HepG2 (cell line): ENCODE results near the gene CRADD. TPM values are rescaled to one million over a fixed set of nuclear protein-coding genes. Genes with fewer than 3 reads are reported as not detected.

Experiments used
- AGO2 ChIP-seq: fragments of 200-400 bp; formaldehyde crosslinking; optimal IDR thresholded peaks from 2 replicates; pipeline ENCODE3; 2017; ENCODE audit warnings: mild to moderate bottlenecking, low read depth, low read length, moderate library complexity
- ATF5 ChIP-seq: sonication (generic); formaldehyde crosslinking; IDR thresholded peaks from 2 replicates; pipeline ENCODE4 v1.4.0; 2020; ENCODE audit warnings: mild to moderate bottlenecking, low read depth, missing genetic modification reagents
- BRF2 ChIP-seq: sonication (generic); formaldehyde crosslinking; IDR thresholded peaks from 2 replicates; pipeline ENCODE4 v1.8.1; 2022; ENCODE audit warnings: mild to moderate bottlenecking, missing genetic modification reagents
- E2F2 ChIP-seq: sonication (generic); formaldehyde crosslinking; IDR thresholded peaks from 2 replicates; pipeline ENCODE4 v1.4.0; 2020; ENCODE audit warnings: missing genetic modification reagents, borderline replicate concordance
- FOXA1 ChIP-seq, 2 experiments: fragments of 450-650 bp in 1 of 2; sonication (generic) in 1 of 2; formaldehyde crosslinking in 1 of 2; IDR thresholded peaks; 2 replicates each; pipeline versions ENCODE4 v1.4.0 to v1.6.1; 2016 to 2020; ENCODE audit warnings: missing genetic modification reagents in 1 of 2
- HMGA1 ChIP-seq: sonication (generic); formaldehyde crosslinking; conservative IDR thresholded peaks from 2 replicates; pipeline ENCODE4 v1.4.0; 2020; ENCODE audit warnings: missing genetic modification reagents
- HNF1A ChIP-seq, 2 experiments: sonication (generic) in 1 of 2; formaldehyde crosslinking in 1 of 2; IDR thresholded peaks; 2 replicates each; pipeline versions ENCODE4 v1.4.0 to v1.6.1; 2016 to 2020; ENCODE audit warnings: borderline replicate concordance in 1 of 2, low read depth in 1 of 2, mild to moderate bottlenecking in 1 of 2, missing genetic modification reagents in 1 of 2
- KMT2A ChIP-seq: sonication (generic); formaldehyde crosslinking; IDR thresholded peaks from 2 replicates; pipeline ENCODE4 v1.4.0; 2020; ENCODE audit warnings: missing genetic modification reagents
- PREB ChIP-seq: sonication (generic); formaldehyde crosslinking; IDR thresholded peaks from 2 replicates; pipeline ENCODE4 v1.4.0; 2020; ENCODE audit warnings: missing genetic modification reagents
- RBM22 ChIP-seq: fragments of 200-400 bp; formaldehyde crosslinking; optimal IDR thresholded peaks from 2 replicates; pipeline ENCODE3; 2017; ENCODE audit warnings: mild to moderate bottlenecking, low read length, moderate library complexity
- SAP130 ChIP-seq: IDR thresholded peaks from 2 replicates; pipeline ENCODE4 v1.6.1; 2016; ENCODE audit warnings: low read depth
- SUZ12 ChIP-seq: fragments of 150-350 bp; IDR thresholded peaks from 2 replicates; pipeline ENCODE4 v1.6.1; 2014; ENCODE audit warnings: low read depth, low read length
- ZBTB25 ChIP-seq: IDR thresholded peaks from 2 replicates; pipeline ENCODE4 v1.6.1; 2018; ENCODE audit warnings: missing genetic modification reagents
- ZC3H4 ChIP-seq: sonication (generic); formaldehyde crosslinking; IDR thresholded peaks from 2 replicates; pipeline ENCODE4 v1.4.0; 2020; ENCODE audit warnings: missing genetic modification reagents, borderline replicate concordance
- ZKSCAN8 ChIP-seq: IDR thresholded peaks from 2 replicates; pipeline ENCODE4 v1.6.1; 2016; ENCODE audit warnings: borderline replicate concordance, missing genetic modification reagents, missing compliant biosample characterization
- ZNF136 ChIP-seq: sonication (generic); formaldehyde crosslinking; IDR thresholded peaks from 2 replicates; pipeline ENCODE4 v1.8.1; 2022; ENCODE audit warnings: low read depth, mild to moderate bottlenecking, moderate library complexity, missing genetic modification reagents
- ZNF230 ChIP-seq: sonication (generic); formaldehyde crosslinking; IDR thresholded peaks from 2 replicates; pipeline ENCODE4 v1.4.0; 2020; ENCODE audit warnings: mild to moderate bottlenecking, missing genetic modification reagents
- ZNF24 ChIP-seq: fragments of 450-650 bp; IDR thresholded peaks from 2 replicates; pipeline ENCODE4 v1.6.1; 2017; ENCODE audit warnings: antibody characterized with exemption, mild to moderate bottlenecking
- ZNF616 ChIP-seq: sonication (generic); formaldehyde crosslinking; IDR thresholded peaks from 2 replicates; pipeline ENCODE4 v1.5.0; 2020; ENCODE audit warnings: low read depth, mild to moderate bottlenecking, missing genetic modification reagents
- polyA plus RNA-seq, 8 experiments: library from polyadenylated mRNA; depleted of rRNA in 3 of 8; stranded (reverse) in 7 of 8; unstranded in 1 of 8; fragments of >200 nt; fragmentation: Illumina TruSeq in 4 of 8; extraction: Trizol in 4 of 8; gene quantifications; 2 replicates each; pipeline versions ENCODE4 v1.2.1 to v1.2.3, GENCODE V29; 2011 to 2016; ENCODE audit warnings: low read depth in 4 of 8, missing spikeins in 1 of 8, mixed read lengths in 1 of 8; ENCODE audit not compliant: insufficient read depth in 1 of 8
- total RNA-seq, 5 experiments: library from RNA; depleted of rRNA; stranded (reverse); fragments of >200 nt; fragmentation: Illumina TruSeq; extraction: Trizol; gene quantifications; 2 replicates each; pipeline ENCODE4 v1.2.3, GENCODE V29; 2016; ENCODE audit warnings: low read depth in 1 of 5

The CRADD gene
- total and polyA plus RNA-seq, 2 of the 13 experiments (the other 11 are each of a cell fraction or from before 2014, with no cell fraction given), result 12.4 to 18.8 TPM

GRCh38 chr12:93663006-93663728 lies 14.0 kb upstream of the CRADD start (continued):
- TF ChIP-seq ZBTB25 (peak; percentile 68; the same call in 1 of the 2 replicates), RBM22 (no peak), PREB (CRISPR knock-in tag) (no peak), HNF1A (IDR thresholded peaks at IDR 0.05; ENCODE audit: low read depth) (no peak), HNF1A (CRISPR knock-in tag; IDR thresholded peaks at IDR 0.05; ENCODE audit: borderline replicate concordance) (no peak), SUZ12 (no peak), ZC3H4 (CRISPR knock-in tag) (no peak), ZNF230 (CRISPR knock-in tag) (0 out of 2 replicates have a peak, but pooled peaks have one; percentile 35), HMGA1 (CRISPR knock-in tag) (no peak), BRF2 (CRISPR knock-in tag) (peak; percentile 71; the same call in 1 of the 2 replicates), ZNF136 (CRISPR knock-in tag) (no peak), AGO2 (no peak), ZNF24 (no peak), ZNF616 (CRISPR knock-in tag) (no peak), SAP130 (CRISPR knock-in tag) (peak; percentile 84), FOXA1 (IDR thresholded peaks at IDR 0.05) (no peak), FOXA1 (CRISPR knock-in tag; IDR thresholded peaks at IDR 0.05) (peak; percentile 89), ATF5 (CRISPR knock-in tag) (no peak), ZKSCAN8 (CRISPR knock-in tag) (peak; percentile 85; the same call in 1 of the 2 replicates), KMT2A (0 out of 2 replicates have a peak, but pooled peaks have one; percentile 43), E2F2 (no peak)
